HCT116 (cell line): ENCODE data around the gene DGCR8.

Experiments used
- CBX3 ChIP-seq: IDR thresholded peaks from 2 replicates; pipeline ENCODE4 v1.6.1; 2012; ENCODE audit warnings: low read depth
- CEBPB ChIP-seq: IDR thresholded peaks from 2 replicates; pipeline ENCODE4 v1.6.1; 2012; ENCODE audit warnings: low read depth
- CTCF ChIP-seq, 3 experiments: fragments of 200-600 bp in 1 of 3; sonication (generic) in 1 of 3; IDR thresholded peaks in 2 of 3; conservative IDR thresholded peaks in 1 of 3; 2 replicates each; pipeline ENCODE4 v1.5.1; 2012 to 2017; ENCODE audit warnings: low read depth in 2 of 3, low read length in 2 of 3, antibody characterized with exemption in 1 of 3, borderline replicate concordance in 1 of 3, control low read depth in 1 of 3, mild to moderate bottlenecking in 1 of 3, mixed read lengths in 1 of 3, mixed run types in 1 of 3, moderate library complexity in 1 of 3; ENCODE audit not compliant: insufficient read depth in 1 of 3
- EZH2 ChIP-seq: fragments of 200-600 bp; sonication (generic); IDR thresholded peaks from 2 replicates; pipeline ENCODE4 v1.6.1; 2017; ENCODE audit warnings: antibody characterized with exemption, mixed run types
- EZH2phosphoT487 ChIP-seq: fragments of 200-600 bp; IDR thresholded peaks from 2 replicates; pipeline ENCODE4 v1.6.1; 2018; ENCODE audit warnings: antibody characterized with exemption, borderline replicate concordance
- JUND ChIP-seq: IDR thresholded peaks from 2 replicates; pipeline ENCODE4 v1.6.1; 2012
- POLR2AphosphoS5 ChIP-seq: IDR thresholded peaks from 2 replicates; pipeline ENCODE4 v1.6.1; 2011; ENCODE audit warnings: mild to moderate bottlenecking, low read depth, low read length, moderate library complexity
- SIN3A ChIP-seq: IDR thresholded peaks from 2 replicates; pipeline ENCODE4 v1.6.1; 2012; ENCODE audit warnings: low read depth
- SRF ChIP-seq: IDR thresholded peaks from 2 replicates; pipeline ENCODE4 v1.6.1; 2012; ENCODE audit warnings: low read depth
- ZNF274 ChIP-seq: fragments of 200-500 bp; sonication (Bioruptor generic); IDR thresholded peaks from 2 replicates; pipeline ENCODE4 v1.6.1; 2014; ENCODE audit warnings: mild to moderate bottlenecking, low read depth, low read length, inconsistent platforms
- TF ChIP-seq, protein P1 (sequence below): IDR thresholded peaks from 2 replicates; pipeline ENCODE4 v1.6.1; 2012; ENCODE audit warnings: low read depth

DNA sequence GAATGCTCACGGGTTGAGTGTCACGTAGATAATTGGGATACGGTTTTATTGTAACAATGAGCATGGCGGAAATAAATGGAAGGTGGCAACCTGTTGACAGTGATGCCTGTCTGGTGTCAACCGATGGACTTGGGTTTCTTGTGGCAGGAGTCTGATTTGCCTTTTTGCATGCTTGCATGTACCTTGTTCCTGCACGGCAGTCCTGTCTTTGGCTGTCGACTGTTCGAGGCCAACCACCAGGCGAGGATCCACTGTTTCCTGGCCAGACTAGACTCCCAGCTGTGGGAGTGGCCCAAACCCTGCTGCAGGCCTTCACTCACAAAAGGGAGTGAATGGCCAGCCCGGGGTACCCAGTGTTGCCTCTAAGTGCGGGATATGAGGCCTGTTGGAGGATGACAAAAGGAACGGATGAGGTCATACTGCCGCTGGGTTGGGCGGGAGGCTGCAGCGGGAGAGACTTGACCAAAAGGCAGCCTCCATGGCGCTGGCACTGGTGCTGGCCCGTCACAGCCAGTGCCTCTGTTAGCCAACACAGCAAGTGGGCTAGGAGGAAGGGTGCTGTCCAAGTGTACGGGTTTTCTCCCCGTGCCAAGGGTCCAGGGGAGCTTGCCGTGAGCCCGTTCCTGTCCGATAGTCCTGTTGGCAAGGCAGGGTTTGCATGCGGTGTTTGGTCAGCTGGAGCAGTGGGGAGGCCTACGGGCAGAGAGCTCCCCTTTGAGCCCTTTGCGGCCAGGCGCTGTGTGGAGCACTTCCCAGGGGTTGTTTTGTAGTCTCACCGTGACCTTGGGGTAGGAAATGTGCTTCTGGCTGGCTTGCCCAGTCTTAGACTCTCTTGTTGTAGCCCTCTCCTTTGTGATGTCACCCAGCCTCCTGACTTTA lies 974 bp downstream of the DGCR8 start:
- TF ChIP-seq CEBPB (no peak), SRF (no peak), CTCF (IDR thresholded peaks at IDR 0.05 in 2 of 3, conservative IDR thresholded peaks at IDR 0.05 in 1 of 3; ENCODE audit: borderline replicate concordance in 1 of 3, insufficient read depth in 1 of 3, low read depth in 2 of 3, low read length in 2 of 3) (no peak), EZH2phosphoT487 (no peak), SIN3A (no peak), EZH2 (no peak), ZNF274 (no peak), JUND (no peak), CBX3 (no peak), POLR2AphosphoS5 (no peak)
- TF ChIP-seq, protein P1, sequence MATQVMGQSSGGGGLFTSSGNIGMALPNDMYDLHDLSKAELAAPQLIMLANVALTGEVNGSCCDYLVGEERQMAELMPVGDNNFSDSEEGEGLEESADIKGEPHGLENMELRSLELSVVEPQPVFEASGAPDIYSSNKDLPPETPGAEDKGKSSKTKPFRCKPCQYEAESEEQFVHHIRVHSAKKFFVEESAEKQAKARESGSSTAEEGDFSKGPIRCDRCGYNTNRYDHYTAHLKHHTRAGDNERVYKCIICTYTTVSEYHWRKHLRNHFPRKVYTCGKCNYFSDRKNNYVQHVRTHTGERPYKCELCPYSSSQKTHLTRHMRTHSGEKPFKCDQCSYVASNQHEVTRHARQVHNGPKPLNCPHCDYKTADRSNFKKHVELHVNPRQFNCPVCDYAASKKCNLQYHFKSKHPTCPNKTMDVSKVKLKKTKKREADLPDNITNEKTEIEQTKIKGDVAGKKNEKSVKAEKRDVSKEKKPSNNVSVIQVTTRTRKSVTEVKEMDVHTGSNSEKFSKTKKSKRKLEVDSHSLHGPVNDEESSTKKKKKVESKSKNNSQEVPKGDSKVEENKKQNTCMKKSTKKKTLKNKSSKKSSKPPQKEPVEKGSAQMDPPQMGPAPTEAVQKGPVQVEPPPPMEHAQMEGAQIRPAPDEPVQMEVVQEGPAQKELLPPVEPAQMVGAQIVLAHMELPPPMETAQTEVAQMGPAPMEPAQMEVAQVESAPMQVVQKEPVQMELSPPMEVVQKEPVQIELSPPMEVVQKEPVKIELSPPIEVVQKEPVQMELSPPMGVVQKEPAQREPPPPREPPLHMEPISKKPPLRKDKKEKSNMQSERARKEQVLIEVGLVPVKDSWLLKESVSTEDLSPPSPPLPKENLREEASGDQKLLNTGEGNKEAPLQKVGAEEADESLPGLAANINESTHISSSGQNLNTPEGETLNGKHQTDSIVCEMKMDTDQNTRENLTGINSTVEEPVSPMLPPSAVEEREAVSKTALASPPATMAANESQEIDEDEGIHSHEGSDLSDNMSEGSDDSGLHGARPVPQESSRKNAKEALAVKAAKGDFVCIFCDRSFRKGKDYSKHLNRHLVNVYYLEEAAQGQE, result no peak
